Vagina (tissue), 2 donors: ENCODE measurements around the gene COL27A1.

ENCODE experiments used
- POLR2A ChIP-seq, 2 donors: fragments of 450-650 bp; IDR thresholded peaks; one replicate each; pipeline ENCODE4 v1.6.1; 2017; ENCODE audit warnings: antibody characterized with exemption in 2 of 2, mild to moderate bottlenecking in 2 of 2, moderate library complexity in 2 of 2
- TF ChIP-seq, protein P1 (sequence below), 3 experiments: fragments of 450-650 bp in 2 of 3; fragments of 200-600 bp in 1 of 3; sonication (generic) in 1 of 3; IDR thresholded peaks; one replicate each; pipeline ENCODE4 v1.5.1; 2017 to 2019; ENCODE audit warnings: antibody characterized with exemption in 3 of 3, mild to moderate bottlenecking in 2 of 3, moderate library complexity in 2 of 3

DNA sequence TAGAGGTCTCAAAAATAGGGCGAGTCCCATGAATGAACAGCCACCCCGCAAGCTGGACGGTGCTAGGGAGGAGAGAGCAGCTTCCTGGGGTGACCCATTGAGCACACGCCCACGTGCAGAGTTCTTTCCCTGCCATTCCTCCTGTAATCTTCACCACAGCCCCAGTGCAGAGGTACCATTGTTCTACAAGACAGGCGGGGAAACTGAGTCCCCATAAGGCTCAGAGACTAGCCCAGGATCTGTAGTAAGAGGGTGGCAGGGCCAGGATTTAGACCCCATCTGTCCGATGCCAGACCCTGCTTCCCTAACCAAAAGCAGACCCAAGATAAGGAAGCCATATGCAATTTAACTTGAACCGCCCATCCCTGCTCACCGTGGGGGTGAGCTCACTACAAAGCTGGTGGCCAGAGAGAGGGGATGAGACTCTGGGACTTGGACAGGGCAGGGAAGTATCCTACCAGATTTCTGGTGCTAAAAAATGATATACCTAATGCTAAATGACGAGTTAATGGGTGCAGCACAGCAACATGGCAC lies 130.9 kb downstream of the COL27A1 start:
- TF ChIP-seq POLR2A (IDR thresholded peaks at IDR 0.05): no peak
- TF ChIP-seq, protein P1, sequence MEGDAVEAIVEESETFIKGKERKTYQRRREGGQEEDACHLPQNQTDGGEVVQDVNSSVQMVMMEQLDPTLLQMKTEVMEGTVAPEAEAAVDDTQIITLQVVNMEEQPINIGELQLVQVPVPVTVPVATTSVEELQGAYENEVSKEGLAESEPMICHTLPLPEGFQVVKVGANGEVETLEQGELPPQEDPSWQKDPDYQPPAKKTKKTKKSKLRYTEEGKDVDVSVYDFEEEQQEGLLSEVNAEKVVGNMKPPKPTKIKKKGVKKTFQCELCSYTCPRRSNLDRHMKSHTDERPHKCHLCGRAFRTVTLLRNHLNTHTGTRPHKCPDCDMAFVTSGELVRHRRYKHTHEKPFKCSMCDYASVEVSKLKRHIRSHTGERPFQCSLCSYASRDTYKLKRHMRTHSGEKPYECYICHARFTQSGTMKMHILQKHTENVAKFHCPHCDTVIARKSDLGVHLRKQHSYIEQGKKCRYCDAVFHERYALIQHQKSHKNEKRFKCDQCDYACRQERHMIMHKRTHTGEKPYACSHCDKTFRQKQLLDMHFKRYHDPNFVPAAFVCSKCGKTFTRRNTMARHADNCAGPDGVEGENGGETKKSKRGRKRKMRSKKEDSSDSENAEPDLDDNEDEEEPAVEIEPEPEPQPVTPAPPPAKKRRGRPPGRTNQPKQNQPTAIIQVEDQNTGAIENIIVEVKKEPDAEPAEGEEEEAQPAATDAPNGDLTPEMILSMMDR (IDR thresholded peaks at IDR 0.05): no peak
